Ascending aorta (tissue), 2 donors: ENCODE measurements around the gene SRP54. TPM values are rescaled to one million over a fixed set of nuclear protein-coding genes. Genes with fewer than 3 reads are reported as not detected.
"Not testable (repeated sequence)": the region's sequence is repeated elsewhere in the genome, so short reads cannot be mapped to it uniquely, and the experiment has no call there.

ENCODE experiments used
- DNase-seq, 2 donors: peaks; one replicate each; pipeline ENCODE4 v3.0.0-alpha.2; 2019; ENCODE audit warnings: low spot score in 2 of 2
- H3K27ac ChIP-seq, 2 donors: fragments of 200-600 bp; sonication (generic); one replicate each; pipeline ENCODE4 v1.5.1; 2016 to 2017; ENCODE audit warnings: mild to moderate bottlenecking in 1 of 2
- H3K27me3 ChIP-seq: fragments of 200-600 bp; sonication (generic); one replicate; pipeline ENCODE4 v1.5.1; 2017
- H3K36me3 ChIP-seq, 2 donors: fragments of 200-600 bp; sonication (generic); one replicate each; pipeline ENCODE4 v1.5.1; 2016
- H3K4me1 ChIP-seq, 2 donors: fragments of 200-600 bp; sonication (generic); one replicate each; pipeline ENCODE4 v1.5.1; 2016 to 2017; ENCODE audit warnings: mild to moderate bottlenecking in 1 of 2
- H3K4me3 ChIP-seq, 2 donors: fragments of 200-600 bp; sonication (generic); one replicate each; pipeline ENCODE4 v1.5.1; 2016 to 2017; ENCODE audit warnings: mild to moderate bottlenecking in 1 of 2
- H3K9me3 ChIP-seq, 2 donors: fragments of 200-600 bp; sonication (generic); one replicate each; pipeline ENCODE4 v1.5.1; 2016
- intact Hi-C: fragments of 100-400 bp; cut with DNase I; formaldehyde crosslinking; loops from one replicate; pipeline ENCODE4 v1.15.1; 2023
- total RNA-seq: library from RNA; depleted of rRNA; stranded (reverse); fragments of >200 nt; gene quantifications from one replicate; pipeline ENCODE4 v1.1.0, GENCODE V29; 2016
- TF ChIP-seq, protein P1 (sequence below), 3 experiments: fragments of 200-600 bp in 2 of 3; fragments of 450-650 bp in 1 of 3; sonication (generic) in 2 of 3; IDR thresholded peaks; one replicate each; pipeline ENCODE4 v1.5.1; 2016 to 2019; ENCODE audit warnings: antibody characterized with exemption in 3 of 3, mild to moderate bottlenecking in 1 of 3, moderate library complexity in 1 of 3

Gene SRP54
- total RNA-seq, 1 donor from 2014 or later: 87.7 TPM

- H3K27me3 ChIP-seq: no peaks in the 10 kb centered on the region
- no peak overlapping the region for H3K27ac ChIP-seq
- peaks cover 53 to 91% of the 10 kb centered on the region in 2 donors for H3K36me3 ChIP-seq
- no peaks in the 10 kb centered on the region for H3K4me1 ChIP-seq
- intact Hi-C loops: no loop called here
- DNase-seq: no peak
- TF ChIP-seq, protein P1, sequence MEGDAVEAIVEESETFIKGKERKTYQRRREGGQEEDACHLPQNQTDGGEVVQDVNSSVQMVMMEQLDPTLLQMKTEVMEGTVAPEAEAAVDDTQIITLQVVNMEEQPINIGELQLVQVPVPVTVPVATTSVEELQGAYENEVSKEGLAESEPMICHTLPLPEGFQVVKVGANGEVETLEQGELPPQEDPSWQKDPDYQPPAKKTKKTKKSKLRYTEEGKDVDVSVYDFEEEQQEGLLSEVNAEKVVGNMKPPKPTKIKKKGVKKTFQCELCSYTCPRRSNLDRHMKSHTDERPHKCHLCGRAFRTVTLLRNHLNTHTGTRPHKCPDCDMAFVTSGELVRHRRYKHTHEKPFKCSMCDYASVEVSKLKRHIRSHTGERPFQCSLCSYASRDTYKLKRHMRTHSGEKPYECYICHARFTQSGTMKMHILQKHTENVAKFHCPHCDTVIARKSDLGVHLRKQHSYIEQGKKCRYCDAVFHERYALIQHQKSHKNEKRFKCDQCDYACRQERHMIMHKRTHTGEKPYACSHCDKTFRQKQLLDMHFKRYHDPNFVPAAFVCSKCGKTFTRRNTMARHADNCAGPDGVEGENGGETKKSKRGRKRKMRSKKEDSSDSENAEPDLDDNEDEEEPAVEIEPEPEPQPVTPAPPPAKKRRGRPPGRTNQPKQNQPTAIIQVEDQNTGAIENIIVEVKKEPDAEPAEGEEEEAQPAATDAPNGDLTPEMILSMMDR (IDR thresholded peaks at IDR 0.05): no peak
- H3K4me3 ChIP-seq: no peak overlapping the region
- H3K9me3 ChIP-seq: no peaks in the 10 kb centered on the region
Observed at GRCh38 chr14:35028435-35028834, 45.6 kb downstream of the SRP54 start.

DNA sequence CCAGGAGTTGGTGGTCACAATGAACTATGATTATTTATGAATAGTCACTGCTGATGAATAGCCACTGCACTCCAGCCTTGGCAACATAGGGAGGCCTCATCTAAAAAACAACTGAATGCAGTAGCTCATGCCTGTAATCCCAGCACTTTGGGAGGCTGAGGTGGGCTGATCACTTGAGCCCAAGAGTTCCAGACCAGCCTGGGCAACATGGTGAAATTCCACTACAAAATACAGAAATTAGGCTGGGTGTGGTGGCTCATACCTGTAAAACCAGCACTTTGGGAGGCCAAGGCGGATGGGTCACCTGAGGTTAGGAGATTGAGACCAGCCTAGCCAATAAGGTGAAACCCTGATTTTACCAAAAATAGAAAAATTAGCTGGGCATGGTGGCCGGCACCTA, 49.8 kb downstream of the SRP54 start:
- H3K4me1 ChIP-seq: no peaks in the 10 kb centered on the region
- H3K4me3 ChIP-seq: no peak overlapping the region
- TF ChIP-seq, protein P1 (IDR thresholded peaks at IDR 0.05): no peak
- no peak overlapping the region for H3K27ac ChIP-seq
- intact Hi-C loops: no loop called here
- H3K27me3 ChIP-seq: no peaks in the 10 kb centered on the region
- H3K9me3 ChIP-seq: no peaks in the 10 kb centered on the region
- peaks cover 31 to 62% of the 10 kb centered on the region in 2 donors for H3K36me3 ChIP-seq
- no peak for DNase-seq

- TF ChIP-seq, protein P1 (IDR thresholded peaks at IDR 0.05): no peak
- Histone ChIP-seq H3K9me3 (no peaks in the 10 kb centered on the region), H3K27ac (no peak overlapping the region), H3K27me3 (no peaks in the 10 kb centered on the region), H3K4me1 (no peaks in the 10 kb centered on the region), H3K36me3 (peaks cover 15 to 43% of the 10 kb centered on the region in 2 donors), H3K4me3 (no peak overlapping the region)
- no peak for DNase-seq
- intact Hi-C loops: no loop called here
Observed at GRCh38 chr14:35034440-35034833, 51.6 kb downstream of the SRP54 start.

DNA sequence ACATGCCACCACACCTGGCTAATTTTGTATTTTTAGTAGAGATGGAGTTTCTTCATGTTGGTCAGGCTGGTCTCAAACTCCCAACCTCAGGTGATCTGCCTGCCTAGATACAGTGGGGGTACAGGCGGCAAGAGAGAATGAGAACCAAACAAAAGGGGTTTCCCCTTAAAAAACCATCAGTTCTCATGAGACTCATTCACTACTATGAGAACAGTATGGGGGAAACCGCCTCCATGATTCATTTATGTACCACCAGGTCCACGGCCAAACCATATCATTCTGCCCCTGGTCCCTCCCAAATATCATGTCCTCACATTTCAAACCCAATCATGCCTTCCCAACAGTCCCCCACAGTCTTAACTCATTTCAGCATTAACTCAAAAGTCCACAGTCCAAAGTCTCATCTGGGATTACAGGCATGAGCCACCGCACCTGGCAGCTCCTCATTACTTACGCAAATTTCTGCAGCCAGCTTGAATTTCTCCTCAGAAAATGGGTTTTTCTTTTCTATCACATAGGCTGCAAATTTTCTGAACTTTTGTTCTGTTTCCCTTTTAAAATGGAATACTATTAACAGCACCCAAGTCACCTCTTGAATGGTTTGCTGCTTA, 52.3 kb downstream of the SRP54 start:
- H3K9me3 ChIP-seq, H3K27ac ChIP-seq, H3K4me3 ChIP-seq, H3K27me3 ChIP-seq, DNase-seq, H3K4me1 ChIP-seq, intact Hi-C loops: not testable (repeated sequence)
- peaks cover 15 to 37% of the 10 kb centered on the region in 2 donors for H3K36me3 ChIP-seq

DNA sequence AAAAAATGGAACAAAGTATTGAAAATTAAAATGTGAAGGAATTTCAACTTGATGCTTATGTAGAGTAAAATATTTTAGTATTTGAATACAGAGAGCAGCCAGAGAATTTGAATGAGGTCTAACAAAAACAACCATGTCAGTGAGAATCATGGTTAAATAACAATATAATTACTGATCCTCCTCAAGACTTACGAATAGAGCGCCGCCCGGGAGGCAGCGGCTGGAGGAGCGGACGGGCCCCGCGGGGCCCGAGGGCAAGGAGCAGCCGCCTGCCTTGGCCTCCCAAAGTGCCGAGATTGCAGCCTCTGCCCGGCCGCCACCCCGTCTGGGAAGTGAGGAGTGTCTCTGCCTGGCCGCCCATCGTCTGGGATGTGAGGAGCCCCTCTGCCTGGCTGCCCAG, 55.5 kb downstream of the SRP54 start:
- H3K36me3 ChIP-seq, H3K27ac ChIP-seq, H3K4me1 ChIP-seq, intact Hi-C loops, H3K4me3 ChIP-seq, H3K27me3 ChIP-seq, H3K9me3 ChIP-seq, DNase-seq: not testable (repeated sequence)

DNA sequence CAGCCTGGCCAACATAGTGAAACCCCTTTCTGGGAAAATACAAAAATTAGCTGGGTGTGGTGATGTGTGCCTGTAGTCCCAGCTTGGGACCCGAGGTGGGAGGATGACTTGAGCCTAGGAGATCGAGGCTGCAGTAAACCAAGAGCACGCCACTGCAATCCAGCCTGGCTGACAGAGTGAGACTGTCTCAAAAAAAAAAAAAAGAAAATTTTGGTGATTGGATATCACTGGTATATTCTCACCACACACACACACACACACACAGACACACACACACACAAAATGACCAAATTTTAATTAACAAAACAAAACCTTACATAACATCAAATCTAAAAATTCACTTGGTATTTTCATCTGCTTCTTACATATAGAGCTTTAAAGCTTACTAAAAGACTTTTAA, 59.8 kb downstream of the SRP54 start:
- TF ChIP-seq, protein P1 (IDR thresholded peaks at IDR 0.05): no peak
- no peak for DNase-seq
- H3K27ac ChIP-seq: no peak overlapping the region
- no peaks in the 10 kb centered on the region for H3K9me3 ChIP-seq
- peaks cover 0 to 2% of the 10 kb centered on the region in 2 donors for H3K4me1 ChIP-seq
- no peaks in the 10 kb centered on the region for H3K36me3 ChIP-seq
- H3K27me3 ChIP-seq: no peaks in the 10 kb centered on the region
- H3K4me3 ChIP-seq: no peak overlapping the region
- intact Hi-C loops: loop anchor here (10.0 kb wide), 1 partner anchor 782 kb away; the partner anchor contains the start of gene BRMS1L

- TF ChIP-seq, protein P1 (IDR thresholded peaks at IDR 0.05): no peak
- H3K9me3 ChIP-seq: no peaks in the 10 kb centered on the region
- H3K27me3 ChIP-seq: no peaks in the 10 kb centered on the region
- H3K4me1 ChIP-seq: peaks cover 0 to 6% of the 10 kb centered on the region in 2 donors
- intact Hi-C loops: loop anchor here (10.0 kb wide), 1 partner anchor 782 kb away; the partner anchor contains the start of gene BRMS1L
- no peaks in the 10 kb centered on the region for H3K36me3 ChIP-seq
- no peak overlapping the region for H3K27ac ChIP-seq
- DNase-seq: no peak
- no peak overlapping the region for H3K4me3 ChIP-seq
Observed at GRCh38 chr14:35043046-35043445, 60.3 kb downstream of the SRP54 start.
